NCI-H2081 treated with DMSO at 0.1 percent for 48 hours (cell line): Measurements from ENCODE around the gene ELFN1.
"Not testable (repeated sequence)": the region's sequence is repeated elsewhere in the genome, so short reads cannot be mapped to it uniquely, and the experiment has no call there.

Experiments used
- DNase-seq: peaks from one replicate; lab custom pipeline; 2025; lab: John Stamatoyannopoulos, UW

The ELFN1 gene

GRCh38 chr7:1757601-1758000, 87.5 kb downstream of the ELFN1 start:
- DNase-seq, result no peak

GRCh38 chr7:1758028-1758858, 88.2 kb downstream of the ELFN1 start:
- DNase-seq, result no peak

- DNase-seq, result no peak
Measured at GRCh38 chr7:1758859-1759521, 88.9 kb downstream of the ELFN1 start.

- no peak for DNase-seq
Measured at GRCh38 chr7:1761097-1761496, 91.0 kb downstream of the ELFN1 start.

- DNase-seq, result no peak
Measured at GRCh38 chr7:1761774-1762173, 91.7 kb downstream of the ELFN1 start.

- DNase-seq, result no peak
Measured at GRCh38 chr7:1762238-1762945, 92.3 kb downstream of the ELFN1 start.

GRCh38 chr7:1763033-1763432, 93.0 kb downstream of the ELFN1 start:
- no peak for DNase-seq

GRCh38 chr7:1763911-1764310, 93.8 kb downstream of the ELFN1 start:
- DNase-seq, result not testable (repeated sequence)

GRCh38 chr7:1765336-1765735, 95.3 kb downstream of the ELFN1 start:
- no peak for DNase-seq

- DNase-seq, result no peak
Measured at GRCh38 chr7:1767524-1767923, 97.4 kb downstream of the ELFN1 start.

- no peak for DNase-seq
Measured at GRCh38 chr7:1768832-1769231, 98.8 kb downstream of the ELFN1 start.

GRCh38 chr7:1769286-1770200, 99.5 kb downstream of the ELFN1 start:
- no peak for DNase-seq

- no peak for DNase-seq
Measured at GRCh38 chr7:1770331-1770730, 100.3 kb downstream of the ELFN1 start.

GRCh38 chr7:1775389-1775788, 105.3 kb downstream of the ELFN1 start:
- DNase-seq, result no peak

GRCh38 chr7:1777122-1777521, 107.0 kb downstream of the ELFN1 start:
- DNase-seq, result no peak

GRCh38 chr7:1779445-1779844, 109.4 kb downstream of the ELFN1 start:
- DNase-seq, result no peak

GRCh38 chr7:1781369-1781768, 111.3 kb downstream of the ELFN1 start:
- DNase-seq, result no peak

- DNase-seq, result no peak
Measured at GRCh38 chr7:1785839-1786238, 115.8 kb downstream of the ELFN1 start.

- no peak for DNase-seq
Measured at GRCh38 chr7:1787241-1787640, 117.2 kb downstream of the ELFN1 start.

GRCh38 chr7:1787681-1788235, 117.7 kb downstream of the ELFN1 start:
- DNase-seq, result no peak

GRCh38 chr7:1794888-1795542, 124.9 kb downstream of the ELFN1 start:
- DNase-seq, result peak; percentile 1
